Common myeloid progenitor, CD34-positive (primary cell): ENCODE results near the gene CD177.
"Not testable (repeated sequence)": the region's sequence is repeated elsewhere in the genome, so short reads cannot be mapped to it uniquely, and the experiment has no call there.

Experiments used
- CTCF ChIA-PET: fragments of 350-600 bp; sonication (Branson Sonifier 250); formaldehyde crosslinking; loops from one replicate; lab custom pipeline; 2021; ENCODE audit warnings: antibody characterized with exemption; lab: Charles Lee
- POLR2A ChIA-PET: fragments of 350-600 bp; sonication (Branson Sonifier 250); formaldehyde crosslinking; loops from one replicate; lab custom pipeline; 2021; ENCODE audit warnings: antibody characterized with exemption; lab: Charles Lee
- DNase-seq, 3 donors: peaks; one replicate each; pipeline versions ENCODE4 v3.0.0 to v3.0.0-alpha.2; 2013
- H3K27ac ChIP-seq, 2 experiments: 1 replicate in 1 of 2; 2 replicates in 1 of 2; pipeline ENCODE4 v1.7.0; 2013; ENCODE audit warnings: inconsistent platforms in 2 of 2, low read length in 2 of 2, mild to moderate bottlenecking in 2 of 2, low read depth in 1 of 2, moderate library complexity in 1 of 2; ENCODE audit not compliant: severe bottlenecking in 2 of 2, insufficient read depth in 1 of 2, poor library complexity in 1 of 2
- H3K27me3 ChIP-seq, 5 experiments: replicated peaks in 2 of 5; 1 replicate in 3 of 5; 2 replicates in 2 of 5; pipeline versions ENCODE4 v1.6.1 to v1.7.0; 2013; ENCODE audit warnings: low read length in 4 of 5, mild to moderate bottlenecking in 2 of 5, moderate library complexity in 2 of 5, inconsistent platforms in 1 of 5; ENCODE audit not compliant: insufficient read depth in 5 of 5, control insufficient read depth in 4 of 5
- H3K36me3 ChIP-seq, 4 experiments: 1 replicate in 2 of 4; 2 replicates in 2 of 4; pipeline versions ENCODE4 v1.6.1 to v1.7.0; 2013; ENCODE audit warnings: low read length in 3 of 4, control low read depth in 1 of 4, mild to moderate bottlenecking in 1 of 4; ENCODE audit not compliant: control insufficient read depth in 4 of 4, insufficient read depth in 4 of 4
- H3K4me1 ChIP-seq, 4 experiments: 1 replicate in 3 of 4; 2 replicates in 1 of 4; pipeline versions ENCODE4 v1.6.1 to v1.7.1; 2013; ENCODE audit warnings: low read length in 3 of 4, mild to moderate bottlenecking in 3 of 4, control low read depth in 1 of 4, inconsistent platforms in 1 of 4, moderate library complexity in 1 of 4; ENCODE audit not compliant: control insufficient read depth in 4 of 4, insufficient read depth in 4 of 4; ENCODE audit errors: control extremely low read depth in 1 of 4
- H3K4me3 ChIP-seq, 7 experiments: 1 replicate in 4 of 7; 2 replicates in 3 of 7; pipeline versions ENCODE4 v1.5.1 to v1.7.0; 2013; ENCODE audit warnings: mild to moderate bottlenecking in 7 of 7, low read length in 6 of 7, moderate library complexity in 6 of 7, inconsistent platforms in 2 of 7, low read depth in 2 of 7, control low read depth in 1 of 7; ENCODE audit not compliant: insufficient read depth in 4 of 7, control insufficient read depth in 1 of 7; ENCODE audit errors: extremely low read depth in 1 of 7
- H3K9me3 ChIP-seq, 5 experiments: 1 replicate in 4 of 5; 2 replicates in 1 of 5; pipeline versions ENCODE4 v1.6.1 to v1.7.1; 2013; ENCODE audit warnings: low read length in 4 of 5, mild to moderate bottlenecking in 2 of 5, inconsistent platforms in 1 of 5, low read depth in 1 of 5, moderate library complexity in 1 of 5; ENCODE audit not compliant: control insufficient read depth in 4 of 5, insufficient read depth in 2 of 5; ENCODE audit errors: control extremely low read depth in 1 of 5
- WGBS: methylation state at CpG from one replicate; pipeline ENCODE4 v1.1.5; 2013; ENCODE audit not compliant: insufficient coverage; 5-methylcytosine and 5-hydroxymethylcytosine counted together

The CD177 gene

DNA sequence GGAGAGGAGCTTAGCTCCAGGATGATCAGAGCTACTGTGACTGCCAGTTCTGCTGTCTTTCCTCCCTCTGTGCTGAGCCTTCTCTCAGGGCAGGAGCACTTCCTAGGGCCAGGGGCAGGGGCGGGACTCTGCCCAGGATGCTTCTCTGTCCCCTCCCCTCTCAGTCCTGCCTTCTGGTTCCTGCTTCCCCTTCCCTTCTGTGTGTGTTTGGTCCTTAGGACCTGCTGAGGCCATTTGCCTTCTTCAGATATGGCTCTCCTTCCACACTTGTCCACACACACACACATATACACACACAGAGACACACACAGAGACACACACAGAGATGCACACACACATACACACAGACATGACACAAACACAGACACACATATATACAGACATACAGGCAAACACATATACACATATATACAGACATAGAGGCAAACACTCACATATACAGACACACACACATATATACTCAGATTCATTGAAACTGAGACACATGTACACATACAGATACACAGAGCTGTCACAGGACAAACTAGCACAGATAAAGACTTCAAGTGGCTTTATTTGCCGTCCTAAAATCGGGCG, 22.0 kb upstream of the CD177 start:
- Histone ChIP-seq H3K36me3 (no peaks in the 10 kb centered on the region), H3K4me3 (peak overlapping the region in 1 of 7 experiments; percentile 43), H3K27me3 (no peaks in the 10 kb centered on the region), H3K9me3 (no peaks in the 10 kb centered on the region), H3K27ac (peak overlapping the region in 1 of 2 experiments; percentile 27), H3K4me1 (peaks cover 0 to 12% (median 3%) of the 10 kb centered on the region in 4 experiments)
- CTCF ChIA-PET, result interaction anchor here (1.0 kb wide), 1 partner anchor 58 kb away, joined by 3 read pairs; no protein-coding TSS in a partner anchor
- POLR2A ChIA-PET, result no interaction called here
- 87% methylated on average over 4 of the region's 4 CpGs for WGBS
- peak in 2 of 3 donors; percentile 13 to 15 for DNase-seq

DNA sequence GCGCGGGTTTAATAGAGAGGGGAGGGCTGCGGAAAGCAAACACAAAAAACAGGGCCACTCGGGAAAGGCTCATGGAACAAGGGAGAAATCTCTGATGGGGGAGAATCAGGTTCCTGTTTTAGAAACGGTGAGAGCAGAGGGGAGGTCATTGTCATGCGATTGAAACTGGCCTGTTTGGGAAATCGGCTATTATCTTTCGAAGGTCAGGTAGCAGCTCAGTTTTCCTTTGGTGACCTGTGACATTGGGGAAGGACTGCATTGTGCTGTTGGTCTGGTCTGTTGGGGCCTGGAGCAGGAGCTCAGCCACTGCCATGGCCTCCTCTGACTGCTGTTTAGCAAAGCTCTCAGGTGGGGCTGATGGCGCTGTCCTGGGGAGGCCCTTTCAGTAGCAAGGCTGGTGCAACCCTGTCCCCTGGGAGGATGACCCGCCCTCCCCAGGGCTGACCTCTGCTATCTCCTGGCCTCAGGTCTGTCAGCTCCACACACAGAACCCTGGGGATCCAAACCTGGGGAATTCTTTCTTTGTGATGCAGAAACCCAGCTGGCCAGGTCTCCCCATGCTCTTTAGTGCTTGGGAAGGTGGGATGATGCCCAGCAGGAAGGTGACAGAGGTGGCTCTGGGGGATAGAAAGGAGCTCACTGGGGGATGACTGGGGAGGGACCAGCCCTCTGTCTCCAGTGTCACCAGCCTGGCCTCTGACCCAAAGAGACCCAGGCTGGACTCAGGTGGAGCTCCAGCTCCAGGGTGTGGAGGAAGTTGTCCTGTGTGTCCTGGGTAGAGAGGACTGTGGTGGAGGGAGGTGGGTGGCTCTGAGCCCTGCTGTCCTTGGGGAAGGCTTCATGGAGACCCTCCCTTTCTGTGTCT, 21.2 kb upstream of the CD177 start:
- no peak overlapping the region for H3K4me3 ChIP-seq
- POLR2A ChIA-PET, result no interaction called here
- H3K36me3 ChIP-seq, result no peaks in the 10 kb centered on the region
- peaks cover 0 to 12% (median 3%) of the 10 kb centered on the region in 4 experiments for H3K4me1 ChIP-seq
- CTCF ChIA-PET, result interaction anchor here (1.0 kb wide), 1 partner anchor 57 kb away, joined by 3 read pairs; no protein-coding TSS in a partner anchor
- no peak overlapping the region for H3K27ac ChIP-seq
- no peaks in the 10 kb centered on the region for H3K9me3 ChIP-seq
- no peak for DNase-seq
- 97% methylated on average over 10 of the region's 10 CpGs for WGBS
- no peaks in the 10 kb centered on the region for H3K27me3 ChIP-seq

DNA sequence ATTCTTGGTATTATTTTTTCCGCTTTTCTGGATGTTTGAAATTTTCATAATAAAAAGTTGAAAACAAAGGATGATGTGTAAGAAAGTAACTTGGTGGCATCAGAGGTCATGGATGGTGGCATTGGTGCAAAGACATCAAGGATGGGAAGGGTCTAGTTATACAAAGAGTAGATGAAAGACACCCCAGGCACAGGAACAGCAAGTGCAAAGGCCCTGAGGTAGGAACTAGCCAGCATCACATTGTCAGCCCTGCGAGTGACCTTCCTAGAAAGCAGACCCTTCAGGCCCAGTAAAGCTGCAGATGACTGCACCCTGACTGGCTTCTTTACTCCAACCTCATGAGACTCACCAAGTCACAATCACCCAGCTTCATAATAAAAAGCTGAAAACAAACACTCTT, 17.0 kb upstream of the CD177 start:
- CTCF ChIA-PET, result interaction anchor here (1.1 kb wide), 1 partner anchor 14 kb away, joined by 3 read pairs; no protein-coding TSS in a partner anchor

DNA sequence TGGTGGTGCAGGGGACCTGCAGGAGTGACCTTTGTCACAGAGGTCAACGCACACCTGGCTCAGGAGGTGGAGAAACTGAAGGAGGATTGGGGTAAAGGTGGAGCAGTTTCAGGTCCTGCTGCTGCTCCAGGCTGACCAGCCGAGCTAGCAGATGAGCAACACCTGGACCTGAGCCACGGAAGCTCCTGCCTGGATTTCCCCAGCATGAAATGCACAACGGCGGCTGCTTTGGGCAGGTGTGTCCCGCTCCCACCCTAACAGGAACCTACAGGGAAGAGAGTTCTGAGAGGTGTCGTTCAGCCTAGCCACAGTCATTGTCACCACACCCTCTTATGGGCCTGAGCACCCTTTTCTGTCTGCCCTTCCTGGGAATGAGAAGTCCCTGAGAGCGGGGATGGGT, 15.7 kb upstream of the CD177 start:
- peaks cover 0 to 3% (median 0%) of the 10 kb centered on the region in 4 experiments for H3K4me1 ChIP-seq
- CTCF ChIA-PET, result no interaction called here
- DNase-seq, result no peak
- 98% methylated on average over 6 of the region's 8 CpGs for WGBS
- H3K9me3 ChIP-seq, result no peaks in the 10 kb centered on the region
- no peaks in the 10 kb centered on the region for H3K27me3 ChIP-seq
- H3K4me3 ChIP-seq, result no peak overlapping the region
- POLR2A ChIA-PET, result no interaction called here
- no peaks in the 10 kb centered on the region for H3K36me3 ChIP-seq
- no peak overlapping the region for H3K27ac ChIP-seq

More for the DNA sequence above, 17.0 kb upstream of the CD177 start:
- H3K9me3 ChIP-seq, H3K4me3 ChIP-seq, H3K27ac ChIP-seq, POLR2A ChIA-PET, H3K4me1 ChIP-seq, H3K36me3 ChIP-seq, H3K27me3 ChIP-seq, DNase-seq: not testable (repeated sequence)
- 100% methylated on average over 2 of the region's 2 CpGs for WGBS

DNA sequence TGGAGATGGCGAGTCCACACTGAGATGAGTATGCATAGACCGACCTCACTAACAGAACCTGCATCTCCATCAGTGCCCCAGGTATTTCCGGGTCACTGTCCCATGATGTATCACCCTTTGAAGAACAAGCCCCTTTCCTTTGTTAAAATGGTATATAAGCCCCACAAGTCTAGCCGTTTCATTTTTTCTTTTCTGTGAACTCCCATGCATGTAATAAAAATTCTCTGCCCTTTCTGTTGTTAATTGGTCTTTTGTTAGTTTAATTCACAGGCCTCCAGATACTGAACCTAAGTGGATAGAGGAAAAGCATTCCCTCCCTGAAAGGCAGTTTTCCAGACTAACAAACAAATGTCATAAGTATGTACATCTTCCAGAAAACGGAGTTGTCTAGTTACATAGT, 15.0 kb upstream of the CD177 start:
- POLR2A ChIA-PET, result no interaction called here

DNA sequence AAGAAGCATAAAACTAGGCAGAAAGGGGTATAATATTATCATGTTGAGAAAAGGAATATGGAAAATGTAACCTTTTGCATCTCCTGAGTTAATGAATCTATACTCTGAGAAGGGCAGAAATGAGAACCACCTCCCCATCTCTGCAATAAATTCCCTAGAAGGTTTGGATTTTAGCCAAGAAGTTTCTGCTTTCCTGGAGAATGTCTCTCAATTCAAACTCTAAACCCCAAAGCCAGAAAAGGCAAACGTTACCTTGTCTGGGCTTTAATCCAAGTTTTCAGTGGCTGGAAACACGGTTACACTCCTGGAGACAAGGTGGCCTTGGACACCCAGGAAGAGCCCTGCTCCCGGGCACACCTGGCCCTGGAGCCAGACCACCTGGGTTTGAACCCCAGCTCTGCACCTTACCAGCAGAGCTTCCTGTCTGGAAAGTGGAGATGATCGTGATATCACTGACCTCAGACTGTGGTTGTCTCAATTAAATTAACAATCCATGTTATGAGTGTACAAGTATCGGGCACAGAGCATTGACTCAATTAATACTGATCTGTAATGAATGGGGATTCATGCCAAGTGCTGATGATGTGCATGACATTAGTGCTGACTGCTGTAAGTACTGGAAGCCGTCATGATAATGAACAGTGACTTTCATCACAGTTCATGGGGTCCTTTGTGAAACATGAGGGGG, 14.1 kb upstream of the CD177 start:
- H3K27ac ChIP-seq, POLR2A ChIA-PET, H3K9me3 ChIP-seq, CTCF ChIA-PET, H3K27me3 ChIP-seq, DNase-seq, H3K4me3 ChIP-seq, H3K4me1 ChIP-seq, H3K36me3 ChIP-seq: not testable (repeated sequence)
- 0% methylated on average over 1 of the region's 6 CpGs for WGBS

More for the DNA sequence above, 15.0 kb upstream of the CD177 start:
- H3K27me3 ChIP-seq, result no peaks in the 10 kb centered on the region
- 88% methylated on average over 4 of the region's 5 CpGs for WGBS
- H3K4me3 ChIP-seq, result no peak overlapping the region
- H3K9me3 ChIP-seq, result no peaks in the 10 kb centered on the region
- H3K27ac ChIP-seq, result no peak overlapping the region
- no peak for DNase-seq
- no peaks in the 10 kb centered on the region for H3K36me3 ChIP-seq
- peaks cover 0 to 3% (median 0%) of the 10 kb centered on the region in 4 experiments for H3K4me1 ChIP-seq
- CTCF ChIA-PET, result no interaction called here
